ENCODE measurements around the gene XPA. TPM values are rescaled to one million over a fixed set of nuclear protein-coding genes. Genes with fewer than 3 reads are reported as not detected.

Gene XPA
- total and polyA plus RNA-seq, 2 of the 13 experiments (the other 11 are each of a cell fraction or from before 2014, with no cell fraction given) = 2.3 to 15.2 TPM

DNA sequence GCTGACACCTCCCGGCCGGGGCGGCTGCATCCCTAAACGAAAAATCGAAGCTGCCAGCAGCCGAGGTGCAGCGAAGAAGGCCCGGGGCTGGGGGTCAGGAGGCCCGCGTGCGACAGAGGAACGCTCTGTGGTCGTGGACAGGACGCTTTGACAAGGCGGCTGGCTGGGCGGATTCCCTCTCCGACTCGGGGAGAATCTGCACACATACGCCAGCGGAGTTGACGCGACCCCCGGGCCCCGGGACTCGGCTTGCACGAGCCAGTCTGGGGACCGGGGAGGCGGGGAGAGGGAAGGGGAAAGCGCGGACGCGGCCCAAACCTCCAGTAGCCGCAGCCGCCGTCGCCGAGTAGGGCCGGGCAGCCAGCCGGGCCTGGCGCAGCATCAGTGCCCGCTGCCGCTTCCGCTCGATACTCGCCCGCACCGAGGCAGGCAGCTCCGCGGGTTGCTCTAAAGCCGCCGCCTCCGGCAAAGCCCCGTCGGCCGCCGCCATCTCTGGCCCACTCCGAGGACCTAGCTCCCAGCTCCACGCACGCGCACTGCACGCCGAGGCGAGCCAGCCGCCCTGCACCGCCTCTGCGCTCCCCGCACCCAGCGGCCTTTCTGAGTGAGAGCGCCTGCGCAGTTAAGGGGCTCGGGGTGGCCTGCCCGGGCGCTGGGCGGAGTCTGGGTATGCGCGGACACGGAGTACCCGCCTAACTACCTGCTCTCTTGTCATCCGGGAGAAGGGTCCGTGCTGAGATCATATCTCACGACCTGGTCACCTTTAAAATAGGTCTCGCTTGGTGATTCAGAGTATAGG is at the start of gene XPA (continued):
- TF ChIP-seq, protein P1, sequence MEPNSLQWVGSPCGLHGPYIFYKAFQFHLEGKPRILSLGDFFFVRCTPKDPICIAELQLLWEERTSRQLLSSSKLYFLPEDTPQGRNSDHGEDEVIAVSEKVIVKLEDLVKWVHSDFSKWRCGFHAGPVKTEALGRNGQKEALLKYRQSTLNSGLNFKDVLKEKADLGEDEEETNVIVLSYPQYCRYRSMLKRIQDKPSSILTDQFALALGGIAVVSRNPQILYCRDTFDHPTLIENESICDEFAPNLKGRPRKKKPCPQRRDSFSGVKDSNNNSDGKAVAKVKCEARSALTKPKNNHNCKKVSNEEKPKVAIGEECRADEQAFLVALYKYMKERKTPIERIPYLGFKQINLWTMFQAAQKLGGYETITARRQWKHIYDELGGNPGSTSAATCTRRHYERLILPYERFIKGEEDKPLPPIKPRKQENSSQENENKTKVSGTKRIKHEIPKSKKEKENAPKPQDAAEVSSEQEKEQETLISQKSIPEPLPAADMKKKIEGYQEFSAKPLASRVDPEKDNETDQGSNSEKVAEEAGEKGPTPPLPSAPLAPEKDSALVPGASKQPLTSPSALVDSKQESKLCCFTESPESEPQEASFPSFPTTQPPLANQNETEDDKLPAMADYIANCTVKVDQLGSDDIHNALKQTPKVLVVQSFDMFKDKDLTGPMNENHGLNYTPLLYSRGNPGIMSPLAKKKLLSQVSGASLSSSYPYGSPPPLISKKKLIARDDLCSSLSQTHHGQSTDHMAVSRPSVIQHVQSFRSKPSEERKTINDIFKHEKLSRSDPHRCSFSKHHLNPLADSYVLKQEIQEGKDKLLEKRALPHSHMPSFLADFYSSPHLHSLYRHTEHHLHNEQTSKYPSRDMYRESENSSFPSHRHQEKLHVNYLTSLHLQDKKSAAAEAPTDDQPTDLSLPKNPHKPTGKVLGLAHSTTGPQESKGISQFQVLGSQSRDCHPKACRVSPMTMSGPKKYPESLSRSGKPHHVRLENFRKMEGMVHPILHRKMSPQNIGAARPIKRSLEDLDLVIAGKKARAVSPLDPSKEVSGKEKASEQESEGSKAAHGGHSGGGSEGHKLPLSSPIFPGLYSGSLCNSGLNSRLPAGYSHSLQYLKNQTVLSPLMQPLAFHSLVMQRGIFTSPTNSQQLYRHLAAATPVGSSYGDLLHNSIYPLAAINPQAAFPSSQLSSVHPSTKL (CRISPR knock-in tag; IDR thresholded peaks at IDR 0.05) = peak; percentile 48
- TF ChIP-seq, protein P2, sequence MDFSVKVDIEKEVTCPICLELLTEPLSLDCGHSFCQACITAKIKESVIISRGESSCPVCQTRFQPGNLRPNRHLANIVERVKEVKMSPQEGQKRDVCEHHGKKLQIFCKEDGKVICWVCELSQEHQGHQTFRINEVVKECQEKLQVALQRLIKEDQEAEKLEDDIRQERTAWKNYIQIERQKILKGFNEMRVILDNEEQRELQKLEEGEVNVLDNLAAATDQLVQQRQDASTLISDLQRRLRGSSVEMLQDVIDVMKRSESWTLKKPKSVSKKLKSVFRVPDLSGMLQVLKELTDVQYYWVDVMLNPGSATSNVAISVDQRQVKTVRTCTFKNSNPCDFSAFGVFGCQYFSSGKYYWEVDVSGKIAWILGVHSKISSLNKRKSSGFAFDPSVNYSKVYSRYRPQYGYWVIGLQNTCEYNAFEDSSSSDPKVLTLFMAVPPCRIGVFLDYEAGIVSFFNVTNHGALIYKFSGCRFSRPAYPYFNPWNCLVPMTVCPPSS (IDR thresholded peaks at IDR 0.05) = no peak
- TF ChIP-seq TP53 (CRISPR knock-in tag; conservative IDR thresholded peaks at IDR 0.05) (no peak), PHB2 (IDR thresholded peaks at IDR 0.05; ENCODE audit: partially characterized antibody) (no peak), AKAP8 (CRISPR knock-in tag; IDR thresholded peaks at IDR 0.05) (peak; percentile 84; the same call in 1 of the 2 replicates), RBAK (CRISPR knock-in tag; IDR thresholded peaks at IDR 0.05) (no peak), ZNF737 (CRISPR knock-in tag; IDR thresholded peaks at IDR 0.05; ENCODE audit: borderline replicate concordance) (0 out of 2 replicates have a peak, but pooled peaks have one; percentile 34), MIER2 (CRISPR knock-in tag; IDR thresholded peaks at IDR 0.05) (no peak; the same call in 1 of the 2 replicates), ATRX (CRISPR knock-in tag; IDR thresholded peaks at IDR 0.05; ENCODE audit: borderline replicate concordance) (no peak), ZNF343 (CRISPR knock-in tag; IDR thresholded peaks at IDR 0.05) (0 out of 2 replicates have a peak, but pooled peaks have one; percentile 40), CENPX (CRISPR knock-in tag; IDR thresholded peaks at IDR 0.05) (no peak), MTA1 (CRISPR knock-in tag; IDR thresholded peaks at IDR 0.05; ENCODE audit: borderline replicate concordance) (peak; percentile 82; the same call in 1 of the 2 replicates), NFKBIZ (CRISPR knock-in tag; IDR thresholded peaks at IDR 0.05) (peak; percentile 69; the same call in 1 of the 2 replicates), ZNF430 (CRISPR knock-in tag; IDR thresholded peaks at IDR 0.05) (peak; percentile 96), ZBTB1 (CRISPR knock-in tag; IDR thresholded peaks at IDR 0.05; ENCODE audit: borderline replicate concordance) (no peak)
- TF ChIP-seq, protein P3, sequence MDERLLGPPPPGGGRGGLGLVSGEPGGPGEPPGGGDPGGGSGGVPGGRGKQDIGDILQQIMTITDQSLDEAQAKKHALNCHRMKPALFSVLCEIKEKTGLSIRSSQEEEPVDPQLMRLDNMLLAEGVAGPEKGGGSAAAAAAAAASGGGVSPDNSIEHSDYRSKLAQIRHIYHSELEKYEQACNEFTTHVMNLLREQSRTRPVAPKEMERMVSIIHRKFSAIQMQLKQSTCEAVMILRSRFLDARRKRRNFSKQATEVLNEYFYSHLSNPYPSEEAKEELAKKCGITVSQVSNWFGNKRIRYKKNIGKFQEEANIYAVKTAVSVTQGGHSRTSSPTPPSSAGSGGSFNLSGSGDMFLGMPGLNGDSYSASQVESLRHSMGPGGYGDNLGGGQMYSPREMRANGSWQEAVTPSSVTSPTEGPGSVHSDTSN (CRISPR knock-in tag; IDR thresholded peaks at IDR 0.05) = no peak
- TF ChIP-seq, protein P4, sequence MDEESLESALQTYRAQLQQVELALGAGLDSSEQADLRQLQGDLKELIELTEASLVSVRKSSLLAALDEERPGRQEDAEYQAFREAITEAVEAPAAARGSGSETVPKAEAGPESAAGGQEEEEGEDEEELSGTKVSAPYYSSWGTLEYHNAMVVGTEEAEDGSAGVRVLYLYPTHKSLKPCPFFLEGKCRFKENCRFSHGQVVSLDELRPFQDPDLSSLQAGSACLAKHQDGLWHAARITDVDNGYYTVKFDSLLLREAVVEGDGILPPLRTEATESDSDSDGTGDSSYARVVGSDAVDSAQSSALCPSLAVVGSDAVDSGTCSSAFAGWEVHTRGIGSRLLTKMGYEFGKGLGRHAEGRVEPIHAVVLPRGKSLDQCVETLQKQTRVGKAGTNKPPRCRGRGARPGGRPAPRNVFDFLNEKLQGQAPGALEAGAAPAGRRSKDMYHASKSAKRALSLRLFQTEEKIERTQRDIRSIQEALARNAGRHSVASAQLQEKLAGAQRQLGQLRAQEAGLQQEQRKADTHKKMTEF (CRISPR knock-in tag; IDR thresholded peaks at IDR 0.05) = peak; percentile 94
- TF ChIP-seq, protein P5, sequence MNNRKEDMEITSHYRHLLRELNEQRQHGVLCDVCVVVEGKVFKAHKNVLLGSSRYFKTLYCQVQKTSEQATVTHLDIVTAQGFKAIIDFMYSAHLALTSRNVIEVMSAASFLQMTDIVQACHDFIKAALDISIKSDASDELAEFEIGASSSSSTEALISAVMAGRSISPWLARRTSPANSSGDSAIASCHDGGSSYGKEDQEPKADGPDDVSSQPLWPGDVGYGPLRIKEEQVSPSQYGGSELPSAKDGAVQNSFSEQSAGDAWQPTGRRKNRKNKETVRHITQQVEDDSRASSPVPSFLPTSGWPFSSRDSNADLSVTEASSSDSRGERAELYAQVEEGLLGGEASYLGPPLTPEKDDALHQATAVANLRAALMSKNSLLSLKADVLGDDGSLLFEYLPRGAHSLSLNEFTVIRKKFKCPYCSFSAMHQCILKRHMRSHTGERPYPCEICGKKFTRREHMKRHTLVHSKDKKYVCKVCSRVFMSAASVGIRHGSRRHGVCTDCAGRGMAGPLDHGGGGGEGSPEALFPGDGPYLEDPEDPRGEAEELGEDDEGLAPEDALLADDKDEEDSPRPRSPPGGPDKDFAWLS (CRISPR knock-in tag; IDR thresholded peaks at IDR 0.05; ENCODE audit: borderline replicate concordance) = peak; percentile 83; the same call in 1 of the 2 replicates
- TF ChIP-seq, protein P6, sequence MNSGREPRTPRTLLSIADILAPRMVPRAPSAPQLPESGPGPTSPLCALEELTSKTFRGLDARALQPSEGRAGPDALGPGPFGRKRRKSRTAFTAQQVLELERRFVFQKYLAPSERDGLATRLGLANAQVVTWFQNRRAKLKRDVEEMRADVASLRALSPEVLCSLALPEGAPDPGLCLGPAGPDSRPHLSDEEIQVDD (CRISPR knock-in tag; IDR thresholded peaks at IDR 0.05; ENCODE audit: borderline replicate concordance) = peak; percentile 47; the same call in 1 of the 2 replicates

All from HepG2 (cell line).